Activated B cell treated with CpG ODN at 0.5 μM for 24 hours (primary cell): ENCODE measurements around the gene SLC15A5. TPM values are rescaled to one million over a fixed set of nuclear protein-coding genes. Genes with fewer than 3 reads are reported as not detected.

Source experiments
- ATAC-seq: fragments of 200-7000 bp; cut with Tn5 transposase; one replicate; pipeline ENCODE4 v1.10.0; 2021; ENCODE audit warnings: low read depth, mild to moderate bottlenecking, moderate library complexity
- CTCF ChIA-PET: fragments of 350-600 bp; sonication (Branson Sonifier 250); formaldehyde crosslinking; loops from one replicate; lab custom pipeline; 2021; ENCODE audit warnings: antibody characterized with exemption; lab: Charles Lee
- POLR2A ChIA-PET: fragments of 350-600 bp; sonication (Branson Sonifier 250); formaldehyde crosslinking; loops from one replicate; lab custom pipeline; 2021; ENCODE audit warnings: antibody characterized with exemption; lab: Charles Lee
- DNase-seq: peaks from one replicate; pipeline ENCODE4 v3.0.0; 2022
- H3K27ac Mint-ChIP-seq: one replicate; pipeline ENCODE4 v1.8.0; 2020; ENCODE audit warnings: mixed read lengths
- H3K27me3 Mint-ChIP-seq: one replicate; pipeline ENCODE4 v1.8.0; 2021; ENCODE audit warnings: mixed read lengths
- H3K36me3 Mint-ChIP-seq: one replicate; pipeline ENCODE4 v1.8.0; 2021; ENCODE audit warnings: low read depth, mixed read lengths
- H3K4me1 Mint-ChIP-seq: one replicate; pipeline ENCODE4 v1.8.0; 2021; ENCODE audit warnings: mixed read lengths
- H3K4me3 Mint-ChIP-seq: one replicate; pipeline ENCODE4 v1.8.0; 2020; ENCODE audit warnings: mild to moderate bottlenecking, mixed read lengths
- H3K9me3 Mint-ChIP-seq: one replicate; pipeline ENCODE4 v1.8.0; 2020; ENCODE audit warnings: mixed read lengths
- CTCF ChIP-seq: fragments of 200-600 bp; IDR thresholded peaks from one replicate; pipeline ENCODE4 v1.8.0; 2022; ENCODE audit warnings: antibody characterized with exemption, mild to moderate bottlenecking
- intact Hi-C: fragments of 100-400 bp; cut with micrococcal nuclease; formaldehyde crosslinking; loops from one replicate; pipeline ENCODE4 v1.15.1; 2024
- total RNA-seq: library from RNA; stranded (reverse); gene quantifications from 2 replicates; pipeline ENCODE4 v1.2.3, GENCODE V29; 2022

The SLC15A5 gene
- total RNA-seq, 1 donor from 2014 or later = not detected

- H3K9me3 Mint-ChIP-seq = no peaks in the 10 kb centered on the region
- no peak for ATAC-seq
- H3K27me3 Mint-ChIP-seq = no peaks in the 10 kb centered on the region
- CTCF ChIA-PET = no interaction called here
- DNase-seq = no peak
- H3K36me3 Mint-ChIP-seq = no peaks in the 10 kb centered on the region
- H3K27ac Mint-ChIP-seq = no peak overlapping the region
- intact Hi-C loops = no loop called here
- no peak overlapping the region for H3K4me3 Mint-ChIP-seq
- TF ChIP-seq CTCF = no peak
- POLR2A ChIA-PET = no interaction called here
- H3K4me1 Mint-ChIP-seq = no peaks in the 10 kb centered on the region
Measured at GRCh38 chr12:16183541-16183940, 93.9 kb downstream of the SLC15A5 start.

- Mint-ChIP-seq H3K4me3 (no peak overlapping the region), H3K36me3 (no peaks in the 10 kb centered on the region), H3K9me3 (no peaks in the 10 kb centered on the region), H3K4me1 (no peaks in the 10 kb centered on the region), H3K27ac (no peak overlapping the region), H3K27me3 (no peaks in the 10 kb centered on the region)
- ATAC-seq (no peak), DNase-seq (no peak)
- TF ChIP-seq CTCF = no peak
- POLR2A ChIA-PET = no interaction called here
- CTCF ChIA-PET = no interaction called here
- intact Hi-C loops = no loop called here
Measured at GRCh38 chr12:16175840-16176239, 101.6 kb downstream of the SLC15A5 start.

GRCh38 chr12:16174282-16174681 lies 103.2 kb downstream of the SLC15A5 start:
- DNase-seq (no peak), ATAC-seq (no peak)
- Mint-ChIP-seq H3K9me3 (no peaks in the 10 kb centered on the region), H3K27ac (no peak overlapping the region), H3K4me1 (no peaks in the 10 kb centered on the region), H3K36me3 (no peaks in the 10 kb centered on the region), H3K27me3 (no peaks in the 10 kb centered on the region), H3K4me3 (no peak overlapping the region)
- no peak for TF ChIP-seq CTCF
- POLR2A ChIA-PET = no interaction called here
- CTCF ChIA-PET = no interaction called here
- intact Hi-C loops = no loop called here

- Mint-ChIP-seq H3K27ac (no peak overlapping the region), H3K36me3 (no peaks in the 10 kb centered on the region), H3K4me3 (no peak overlapping the region), H3K4me1 (no peaks in the 10 kb centered on the region), H3K9me3 (no peaks in the 10 kb centered on the region), H3K27me3 (no peaks in the 10 kb centered on the region)
- ChIA-PET POLR2A (no interaction called here), CTCF (no interaction called here)
- DNase-seq = no peak
- no peak for ATAC-seq
- TF ChIP-seq CTCF = no peak
- intact Hi-C loops = no loop called here
Measured at GRCh38 chr12:16171348-16171747, 106.1 kb downstream of the SLC15A5 start.

- no peak for ATAC-seq
Measured at GRCh38 chr12:16168078-16168477, 109.4 kb downstream of the SLC15A5 start.

More at GRCh38 chr12:16168078-16168477, 109.4 kb downstream of the SLC15A5 start:
- CTCF ChIA-PET = no interaction called here
- Mint-ChIP-seq H3K27ac (no peak overlapping the region), H3K27me3 (no peaks in the 10 kb centered on the region), H3K4me1 (no peaks in the 10 kb centered on the region), H3K9me3 (no peaks in the 10 kb centered on the region), H3K4me3 (no peak overlapping the region), H3K36me3 (no peaks in the 10 kb centered on the region)
- DNase-seq = no peak
- POLR2A ChIA-PET = no interaction called here
- intact Hi-C loops = no loop called here
- no peak for TF ChIP-seq CTCF
